ENCODE data around the gene C10orf62. TPM values are rescaled to one million over a fixed set of nuclear protein-coding genes. Genes with fewer than 3 reads are reported as not detected.

Gene C10orf62
- total RNA-seq, 1 experiment from 2014 or later = not detected

- DNase-seq (ENCODE audit: low spot score) = peak; percentile 59
- Mint-ChIP-seq H3K4me3 (no peak overlapping the region), H3K27me3 (ENCODE audit: low read depth) (no peaks in the 10 kb centered on the region), H3K4me1 (peaks cover 37% of the 10 kb centered on the region), H3K9me3 (peaks cover 10% of the 10 kb centered on the region), H3K27ac (peak overlapping the region; percentile 33), H3K36me3 (peaks cover 8% of the 10 kb centered on the region)
- peak; percentile 55 for ATAC-seq
- TF ChIP-seq ZBTB21 (CRISPR knock-in tag; IDR thresholded peaks at IDR 0.05; ENCODE audit: borderline replicate concordance) (no peak), MLX (CRISPR knock-in tag; IDR thresholded peaks at IDR 0.05) (no peak), NFE2L1 (CRISPR knock-in tag; IDR thresholded peaks at IDR 0.05) (no peak), ZNF425 (CRISPR knock-in tag; conservative IDR thresholded peaks at IDR 0.05) (no peak), ZSCAN18 (CRISPR knock-in tag; IDR thresholded peaks at IDR 0.05) (no peak), TEAD4 (CRISPR knock-in tag; IDR thresholded peaks at IDR 0.05) (no peak), ETV6 (CRISPR knock-in tag; IDR thresholded peaks at IDR 0.05) (no peak), SMAD3 (CRISPR knock-in tag; IDR thresholded peaks at IDR 0.05; ENCODE audit: borderline replicate concordance) (no peak), TEAD1 (CRISPR knock-in tag; IDR thresholded peaks at IDR 0.05) (no peak), ATF3 (CRISPR knock-in tag; conservative IDR thresholded peaks at IDR 0.05) (no peak), CTCF (IDR thresholded peaks at IDR 0.05) (no peak), CBFB (CRISPR knock-in tag; IDR thresholded peaks at IDR 0.05; ENCODE audit: low read depth) (no peak), NFATC4 (CRISPR knock-in tag; IDR thresholded peaks at IDR 0.05) (no peak), NR1H2 (CRISPR knock-in tag; IDR thresholded peaks at IDR 0.05) (no peak), ZMAT4 (CRISPR knock-in tag; IDR thresholded peaks at IDR 0.05) (no peak)
- ChIA-PET POLR2A (interaction anchor here (0.6 to 1.9 kb wide), 2 partner anchors 43 to 52 kb away, joined by 3 to 6 read pairs; partner anchors contain the start of genes MMS19 and UBTD1), CTCF (interaction anchor here (0.7 to 10.3 kb wide), 16 partner anchors 8 to 126 kb away, joined by 3 to 177 read pairs (median 4); partner anchors contain the start of gene ANKRD2)
Measured at GRCh38 chr10:97550336-97551149, 39.0 kb upstream of the C10orf62 start.

- ChIA-PET POLR2A (interaction anchor here (1.9 kb wide), 1 partner anchor 52 kb away, joined by 6 read pairs; the partner anchor contains the start of genes MMS19 and UBTD1), CTCF (interaction anchor here (0.7 to 10.3 kb wide), 6 partner anchors 11 to 34 kb away, joined by 3 to 177 read pairs (median 23); partner anchors contain the start of gene ANKRD2)
- H3K27ac Mint-ChIP-seq = no peak overlapping the region; the same call in 1 of the 2 replicates
- peaks cover 37% of the 10 kb centered on the region for H3K4me1 Mint-ChIP-seq
- no peak overlapping the region for H3K4me3 Mint-ChIP-seq
- DNase-seq (ENCODE audit: low spot score) = no peak
- peaks cover 11% of the 10 kb centered on the region for H3K36me3 Mint-ChIP-seq
- peaks cover 14% of the 10 kb centered on the region for H3K9me3 Mint-ChIP-seq
- H3K27me3 Mint-ChIP-seq (ENCODE audit: low read depth) = no peaks in the 10 kb centered on the region
- no peak for ATAC-seq
- TF ChIP-seq RELA (CRISPR knock-in tag; IDR thresholded peaks at IDR 0.05; ENCODE audit: borderline replicate concordance) (no peak), NR1H2 (CRISPR knock-in tag; IDR thresholded peaks at IDR 0.05) (no peak), ZNF425 (CRISPR knock-in tag; conservative IDR thresholded peaks at IDR 0.05) (no peak), MXD4 (CRISPR knock-in tag; IDR thresholded peaks at IDR 0.05; ENCODE audit: borderline replicate concordance) (no peak), HMGA2 (CRISPR knock-in tag; IDR thresholded peaks at IDR 0.05) (no peak), NFYB (CRISPR knock-in tag; conservative IDR thresholded peaks at IDR 0.05; ENCODE audit: low read depth) (no peak), TEAD1 (CRISPR knock-in tag; IDR thresholded peaks at IDR 0.05) (no peak)
Measured at GRCh38 chr10:97551271-97551670, 38.2 kb upstream of the C10orf62 start.

Data from WTC11 (cell line).